Pancreas (tissue), 10 donors: ENCODE measurements around the gene BBIP1. TPM values are rescaled to one million over a fixed set of nuclear protein-coding genes. Genes with fewer than 3 reads are reported as not detected.
A peak's percentile ranks its signal among the peaks of the same experiment; 100 is the strongest.

Experiments
- ATAC-seq, 4 donors: fragments of 200-7000 bp; cut with Tn5 transposase; one replicate each; pipeline versions ENCODE4 v1.8.0 to v1.9.1; 2020; ENCODE audit warnings: mild to moderate bottlenecking in 4 of 4, moderate library complexity in 4 of 4
- DNase-seq, 6 donors: peaks; one replicate each; pipeline ENCODE4 v3.0.0-alpha.2; 2020
- FAIRE-seq: peaks from 2 replicates; lab custom pipeline; 2012; peaks lifted over from hg19 to GRCh38; lab: Jason Lieb, UNC
- H3K27ac ChIP-seq, 4 donors: fragments of 200-600 bp; sonication (generic); 1 replicate in 3 of 4; 2 replicates in 1 of 4; pipeline versions ENCODE4 v1.5.0 to v1.8.0; 2020
- H3K27me3 ChIP-seq, 4 donors: fragments of 200-600 bp; one replicate each; pipeline ENCODE4 v1.8.0; 2021
- H3K36me3 ChIP-seq, 3 donors: fragments of 200-600 bp; sonication (generic) in 1 of 3; one replicate each; pipeline versions ENCODE4 v1.5.0 to v1.8.0; 2020 to 2021
- H3K4me1 ChIP-seq, 3 donors: fragments of 200-600 bp; one replicate each; pipeline ENCODE4 v1.8.0; 2021
- H3K4me3 ChIP-seq, 4 donors: fragments of 200-600 bp; sonication (generic) in 2 of 4; one replicate each; pipeline versions ENCODE4 v1.5.0 to v1.8.0; 2020 to 2021
- H3K9me3 ChIP-seq, 4 donors: fragments of 200-600 bp; one replicate each; pipeline ENCODE4 v1.8.0; 2021
- WGBS, 2 donors: extraction: QIAGEN DNeasy Blood & Tissue Kit; methylation state at CpG; one replicate each; pipeline ENCODE4 v1.1.7; 2013; 5-methylcytosine and 5-hydroxymethylcytosine counted together
- intact Hi-C, 3 donors: fragments of 100-400 bp; cut with DNase I; formaldehyde crosslinking; loops; one replicate each; pipeline versions ENCODE4 v1.11.1 to v1.14.2; 2022
- polyA plus RNA-seq, 2 donors: library from polyadenylated mRNA; stranded (reverse); fragments of 200-250 nt; gene quantifications; one replicate each; pipeline ENCODE4 v1.2.3, GENCODE V29; 2013
- total RNA-seq, 6 donors: library from RNA; stranded (reverse); fragmentation: NEBNext Ultra II Directional in 4 of 6; extraction: Animal tissue kit (Norgen Biotek cat#: 25700) in 4 of 6; gene quantifications; one replicate each; pipeline versions ENCODE4 v1.2.1 to v1.2.4, GENCODE V29; 2021 to 2023
- TF ChIP-seq, protein P1 (sequence below), 4 donors: fragments of 200-600 bp; sonication (generic) in 3 of 4; IDR thresholded peaks; one replicate each; pipeline versions ENCODE4 v1.5.0 to v1.8.0; 2021; ENCODE audit warnings: antibody characterized with exemption in 4 of 4
- donor health status: healthy with polysubstance abuse.
- donor health status: DM: no; HTN: no; CAD: no; lungs with moderate emphysema.
- donor health status: DM: no; HTN: no; CAD: no.
- donor health status: control.
- donor health status: control.
- donor health status: Bipolar disorder and iron deficiency.
- donor health status: DM: yes; HTN: yes; CAD: no.
- donor health status: DM: no; HTN: no; CAD: no.
- donor health status: DM: no; HTN: no; CAD: no.
- donor health status: DM: yes; HTN: yes; CAD: no.

Gene BBIP1
- total and polyA plus RNA-seq, 8 donors, result 4.2 to 21.1 (median 8.4) TPM

DNA sequence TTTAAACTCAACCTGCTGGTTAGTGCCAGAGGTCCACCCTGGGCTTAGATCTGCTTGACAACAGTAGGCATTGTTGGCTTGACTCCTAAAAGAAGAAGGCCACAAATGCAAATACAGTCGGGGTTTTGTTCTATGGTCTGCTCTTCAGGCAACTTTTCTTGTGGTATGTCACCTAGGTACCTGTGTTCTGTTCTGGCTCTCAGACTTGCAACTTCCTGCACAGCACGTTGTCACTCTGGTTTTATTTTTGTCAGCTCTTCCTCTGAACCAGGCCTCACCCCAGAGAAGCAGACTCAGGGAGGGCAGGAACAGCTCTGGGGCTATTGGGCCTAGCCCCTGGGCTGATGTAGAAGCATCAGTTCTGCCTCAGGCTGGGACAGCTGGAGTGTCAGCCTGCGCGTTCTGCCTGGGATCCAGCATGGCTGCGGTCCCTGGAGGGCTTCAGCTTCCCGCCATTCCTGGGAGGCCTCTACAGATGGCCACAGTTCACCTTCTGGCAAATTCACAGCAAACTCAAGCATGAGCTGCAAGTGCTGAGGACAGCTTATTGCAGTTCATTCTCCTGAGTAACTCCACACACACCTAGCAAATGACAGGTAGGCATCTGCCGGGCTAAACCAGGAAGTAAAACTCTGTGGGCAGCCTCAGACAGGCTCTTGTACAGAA is 58.3 kb downstream of the BBIP1 start:
- TF ChIP-seq, protein P1, sequence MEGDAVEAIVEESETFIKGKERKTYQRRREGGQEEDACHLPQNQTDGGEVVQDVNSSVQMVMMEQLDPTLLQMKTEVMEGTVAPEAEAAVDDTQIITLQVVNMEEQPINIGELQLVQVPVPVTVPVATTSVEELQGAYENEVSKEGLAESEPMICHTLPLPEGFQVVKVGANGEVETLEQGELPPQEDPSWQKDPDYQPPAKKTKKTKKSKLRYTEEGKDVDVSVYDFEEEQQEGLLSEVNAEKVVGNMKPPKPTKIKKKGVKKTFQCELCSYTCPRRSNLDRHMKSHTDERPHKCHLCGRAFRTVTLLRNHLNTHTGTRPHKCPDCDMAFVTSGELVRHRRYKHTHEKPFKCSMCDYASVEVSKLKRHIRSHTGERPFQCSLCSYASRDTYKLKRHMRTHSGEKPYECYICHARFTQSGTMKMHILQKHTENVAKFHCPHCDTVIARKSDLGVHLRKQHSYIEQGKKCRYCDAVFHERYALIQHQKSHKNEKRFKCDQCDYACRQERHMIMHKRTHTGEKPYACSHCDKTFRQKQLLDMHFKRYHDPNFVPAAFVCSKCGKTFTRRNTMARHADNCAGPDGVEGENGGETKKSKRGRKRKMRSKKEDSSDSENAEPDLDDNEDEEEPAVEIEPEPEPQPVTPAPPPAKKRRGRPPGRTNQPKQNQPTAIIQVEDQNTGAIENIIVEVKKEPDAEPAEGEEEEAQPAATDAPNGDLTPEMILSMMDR (IDR thresholded peaks at IDR 0.05), result no peak
- peaks cover 44 to 67% (median 55%) of the 10 kb centered on the region in 3 donors for H3K4me1 ChIP-seq
- peak in 2 of 6 donors; percentile 32 for DNase-seq
- ATAC-seq, result peak in 2 of 4 donors; percentile 1 to 14
- intact Hi-C loops, result loop anchor here in 1 of 3 donors (10.0 kb wide), 1 partner anchor 56 kb away; no protein-coding TSS in a partner anchor
- no peaks in the 10 kb centered on the region for H3K27me3 ChIP-seq
- FAIRE-seq, result no peak
- no peaks in the 10 kb centered on the region for H3K36me3 ChIP-seq
- H3K27ac ChIP-seq, result peak overlapping the region; percentile 65 to 90 (median 81)
- WGBS, 2 donors, result 44 to 49% methylated on average over 7 of the region's 7 CpGs
- no peak overlapping the region for H3K4me3 ChIP-seq
- H3K9me3 ChIP-seq, result no peaks in the 10 kb centered on the region

DNA sequence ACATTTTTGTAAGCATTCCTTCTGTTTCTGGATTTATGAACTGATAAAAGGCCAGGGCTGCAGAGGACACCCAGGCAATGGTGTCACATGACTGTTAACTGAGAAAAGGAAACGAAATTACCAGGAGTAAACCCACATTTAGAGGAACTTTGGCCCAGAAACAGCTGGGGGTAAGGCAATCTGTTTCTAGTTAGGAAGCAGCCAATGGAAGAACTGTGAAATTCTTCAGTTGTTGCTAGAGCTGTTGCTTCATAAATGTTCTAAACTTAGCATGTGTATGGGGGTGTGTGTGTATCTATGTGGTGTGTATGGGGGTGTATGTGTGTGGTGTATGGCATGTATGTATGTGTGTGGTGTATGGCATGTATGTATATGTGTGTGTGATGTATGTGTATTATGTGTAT is 59.0 kb downstream of the BBIP1 start:
- TF ChIP-seq, protein P1 (IDR thresholded peaks at IDR 0.05), result no peak
- ATAC-seq (peak in 2 of 4 donors; percentile 1 to 5), DNase-seq (peak in 2 of 6 donors; percentile 9 to 34), FAIRE-seq (no peak)
- no peaks in the 10 kb centered on the region for H3K27me3 ChIP-seq
- intact Hi-C loops, result loop anchor here in 1 of 3 donors (10.0 kb wide), 1 partner anchor 55 kb away; no protein-coding TSS in a partner anchor
- H3K9me3 ChIP-seq, result no peaks in the 10 kb centered on the region
- peaks cover 44 to 62% (median 50%) of the 10 kb centered on the region in 3 donors for H3K4me1 ChIP-seq
- H3K4me3 ChIP-seq, result no peak overlapping the region
- peak overlapping the region; percentile 65 to 90 (median 81) for H3K27ac ChIP-seq
- WGBS, 2 donors, result 4 to 5% methylated on average over 1 of the region's 1 CpG
- no peaks in the 10 kb centered on the region for H3K36me3 ChIP-seq

DNA sequence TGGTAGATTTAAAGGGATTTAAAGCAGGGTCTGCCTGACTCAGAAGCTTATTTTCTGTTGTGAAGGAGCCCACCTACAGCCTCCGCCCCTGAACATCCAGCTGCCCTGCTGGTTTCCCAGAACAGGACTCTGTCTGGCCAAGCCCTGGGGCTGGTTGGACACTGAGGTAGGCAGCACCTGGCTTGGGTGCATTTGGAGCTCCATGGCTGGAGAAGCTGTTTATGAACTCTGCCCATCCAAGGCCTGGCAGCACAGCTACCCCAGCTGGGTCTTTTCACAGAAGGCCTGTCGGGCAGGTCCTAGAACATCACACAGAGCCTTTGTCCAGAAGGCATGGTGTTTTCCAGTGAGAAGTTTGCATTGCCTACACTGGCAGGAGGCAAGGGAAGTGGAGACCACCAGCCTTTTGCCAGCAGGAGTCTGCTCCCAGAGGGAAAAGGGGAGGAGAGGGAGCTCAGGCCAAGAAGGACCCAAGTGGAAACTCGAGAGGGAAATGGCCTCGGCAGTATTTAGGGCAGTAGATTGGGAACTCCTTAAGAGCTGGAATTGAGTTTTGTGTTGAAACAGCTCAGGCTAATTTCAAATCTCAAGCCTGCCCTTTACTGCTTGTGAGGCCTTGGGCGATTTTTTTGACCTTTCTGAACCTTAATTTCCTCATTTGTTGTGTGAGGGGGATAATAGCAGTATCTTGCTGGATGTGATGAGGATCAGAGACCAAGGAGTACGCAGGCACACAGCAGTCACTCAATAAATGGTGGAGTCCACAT is 59.6 kb downstream of the BBIP1 start:
- peaks cover 45 to 62% (median 50%) of the 10 kb centered on the region in 3 donors for H3K4me1 ChIP-seq
- H3K36me3 ChIP-seq, result no peaks in the 10 kb centered on the region
- DNase-seq (peak; percentile 84 to 95 (median 92)), FAIRE-seq (no peak), ATAC-seq (peak; percentile 69 to 78 (median 74))
- no peaks in the 10 kb centered on the region for H3K9me3 ChIP-seq
- H3K27ac ChIP-seq, result peak overlapping the region; percentile 65 to 90 (median 81)
- TF ChIP-seq, protein P1 (IDR thresholded peaks at IDR 0.05), result no peak
- H3K4me3 ChIP-seq, result no peak overlapping the region
- WGBS, 2 donors, result 41 to 46% methylated on average over 6 of the region's 6 CpGs
- no peaks in the 10 kb centered on the region for H3K27me3 ChIP-seq
- intact Hi-C loops, result no loop called here

DNA sequence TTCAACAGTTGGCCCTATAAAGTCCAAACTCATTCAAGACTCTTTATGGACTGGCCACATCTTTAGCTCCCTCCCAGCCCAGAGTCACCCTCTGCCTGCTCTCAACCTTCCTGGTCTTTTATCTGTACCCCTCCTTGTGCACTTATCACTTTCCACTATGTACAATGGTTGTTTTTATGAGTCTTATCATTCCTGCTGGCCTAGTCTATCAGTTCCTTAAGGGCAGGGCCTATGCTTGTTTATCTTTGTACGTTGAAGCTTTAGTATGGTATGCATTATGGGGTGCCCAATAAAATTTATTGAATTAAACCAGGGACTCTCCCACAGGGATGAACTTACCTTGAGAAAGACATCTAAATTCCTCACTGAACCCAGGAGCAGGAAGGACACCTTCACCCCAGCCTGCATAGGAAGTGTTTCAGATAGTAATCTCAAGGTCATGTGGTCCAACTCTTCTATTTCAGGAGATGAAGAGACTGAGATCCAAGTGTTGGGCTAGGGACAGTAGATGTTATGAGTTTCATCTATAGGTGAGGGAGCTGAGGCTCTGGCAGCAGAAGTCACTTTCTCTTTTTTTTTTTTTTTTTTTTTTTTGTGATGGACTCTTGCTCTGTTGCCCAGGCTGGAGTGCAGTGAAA is 60.6 kb downstream of the BBIP1 start:
- FAIRE-seq (peak; percentile 23), DNase-seq (peak in 1 of 6 donors; percentile 45)
- H3K4me1 ChIP-seq, result peaks cover 47 to 64% (median 58%) of the 10 kb centered on the region in 3 donors

More for the DNA sequence above, 60.6 kb downstream of the BBIP1 start:
- Histone ChIP-seq H3K27ac (peak overlapping the region; percentile 65 to 90 (median 81)), H3K36me3 (no peaks in the 10 kb centered on the region), H3K4me3 (no peak overlapping the region), H3K9me3 (no peaks in the 10 kb centered on the region), H3K27me3 (no peaks in the 10 kb centered on the region)
- WGBS, 2 donors, result 8 to 13% methylated on average over 1 of the region's 1 CpG
- peak; percentile 6 to 63 (median 16) for ATAC-seq
- intact Hi-C loops, result no loop called here
- TF ChIP-seq, protein P1 (IDR thresholded peaks at IDR 0.05), result no peak
